Erythroblast (primary cell): ENCODE results near the gene ABHD1.

Source experiments
- GATA1 ChIP-seq: IDR thresholded peaks from 2 replicates; pipeline ENCODE4 v1.6.1; 2011; ENCODE audit warnings: low read depth, mild to moderate bottlenecking, control low read depth, low read length, moderate library complexity
- POLR2A ChIP-seq: IDR thresholded peaks from 2 replicates; pipeline ENCODE4 v1.6.1; 2011; ENCODE audit warnings: mild to moderate bottlenecking, low read length

- TF ChIP-seq POLR2A (no peak), GATA1 (no peak)
Measured at GRCh38 chr2:27127883-27128667, 4.5 kb downstream of the ABHD1 start.
